Neuron (in vitro differentiated cells): Measurements from ENCODE around the gene ADARB2.

ENCODE experiments used
- H2AFZ ChIP-seq: one replicate; pipeline ENCODE4 v1.6.1; 2013; ENCODE audit warnings: low read depth, mild to moderate bottlenecking, inconsistent platforms, low read length, moderate library complexity
- H3K27me3 ChIP-seq: one replicate; pipeline ENCODE4 v1.6.1; 2013; ENCODE audit warnings: low read length; ENCODE audit not compliant: insufficient read depth
- H3K36me3 ChIP-seq: one replicate; pipeline ENCODE4 v1.6.1; 2013; ENCODE audit warnings: low read length; ENCODE audit not compliant: insufficient read depth
- H3K4me1 ChIP-seq: one replicate; pipeline ENCODE4 v1.6.1; 2013; ENCODE audit warnings: low read length; ENCODE audit not compliant: insufficient read depth
- H3K4me3 ChIP-seq: 2 replicates; pipeline ENCODE4 v1.5.1; 2013; ENCODE audit warnings: mild to moderate bottlenecking, low read length, moderate library complexity
- H3K9me3 ChIP-seq: one replicate; pipeline ENCODE4 v1.6.1; 2013; ENCODE audit warnings: low read length

Gene ADARB2

GRCh38 chr10:1672001-1672781, 65.1 kb downstream of the ADARB2 start:
- Histone ChIP-seq H3K36me3 (no peaks in the 10 kb centered on the region), H3K4me3 (no peak overlapping the region), H3K27me3 (peaks cover under 1% of the 10 kb centered on the region), H2AFZ (no peak overlapping the region), H3K9me3 (no peaks in the 10 kb centered on the region), H3K4me1 (no peaks in the 10 kb centered on the region)

DNA sequence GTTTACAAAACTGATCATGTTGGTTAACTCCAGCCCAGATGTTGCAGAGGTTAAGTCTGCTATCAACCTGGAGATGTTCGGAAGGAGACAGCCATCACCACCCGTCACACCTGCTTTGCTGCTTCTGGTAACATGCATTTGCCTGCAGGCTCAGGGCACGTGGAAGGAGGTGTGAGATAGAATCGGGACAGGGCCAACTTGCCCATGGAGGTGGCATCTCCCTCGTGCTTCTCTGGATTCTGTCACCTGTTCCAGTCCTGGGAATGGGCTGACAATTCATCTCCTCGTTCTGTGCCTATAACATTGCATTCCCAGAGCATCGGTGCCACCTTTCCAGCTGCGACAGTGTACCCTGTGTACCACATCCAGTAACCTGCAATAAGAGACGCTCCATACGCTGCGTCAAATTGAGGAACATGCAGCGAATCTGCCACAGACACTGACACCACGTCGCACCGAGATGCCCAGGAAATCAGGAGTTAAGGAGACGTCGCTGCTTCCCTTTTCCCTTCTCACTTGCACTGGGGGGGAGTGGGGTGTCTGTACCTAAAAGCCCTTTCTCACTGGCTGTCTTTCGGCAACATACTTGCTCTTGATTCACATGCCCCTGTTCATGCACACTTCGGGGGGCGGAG, 65.8 kb downstream of the ADARB2 start:
- H3K4me3 ChIP-seq, result no peak overlapping the region
- H3K9me3 ChIP-seq, result no peaks in the 10 kb centered on the region
- no peaks in the 10 kb centered on the region for H3K36me3 ChIP-seq
- no peaks in the 10 kb centered on the region for H3K27me3 ChIP-seq
- no peak overlapping the region for H2AFZ ChIP-seq
- H3K4me1 ChIP-seq, result no peaks in the 10 kb centered on the region

GRCh38 chr10:1670541-1671365, 66.6 kb downstream of the ADARB2 start:
- H3K4me1 ChIP-seq, result no peaks in the 10 kb centered on the region
- no peak overlapping the region for H2AFZ ChIP-seq
- no peak overlapping the region for H3K4me3 ChIP-seq
- H3K9me3 ChIP-seq, result no peaks in the 10 kb centered on the region
- no peaks in the 10 kb centered on the region for H3K27me3 ChIP-seq
- H3K36me3 ChIP-seq, result no peaks in the 10 kb centered on the region

DNA sequence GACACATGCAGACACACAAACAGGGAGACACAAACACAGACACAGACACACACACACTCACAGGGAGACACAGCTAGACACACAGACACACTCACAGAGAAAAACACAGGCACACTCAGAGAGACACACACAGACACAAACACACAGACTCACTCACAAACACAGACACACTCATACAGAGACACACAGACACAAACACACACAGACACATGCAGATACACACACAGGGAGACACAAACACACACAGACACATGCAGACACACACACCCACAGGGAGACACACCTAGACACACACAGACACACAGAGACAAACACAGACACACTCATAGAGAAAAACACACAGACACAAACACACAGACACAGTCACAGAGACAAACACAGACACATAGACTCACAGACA, 67.9 kb downstream of the ADARB2 start:
- Histone ChIP-seq H2AFZ (no peak overlapping the region), H3K4me3 (no peak overlapping the region), H3K27me3 (no peaks in the 10 kb centered on the region), H3K4me1 (no peaks in the 10 kb centered on the region), H3K9me3 (no peaks in the 10 kb centered on the region), H3K36me3 (no peaks in the 10 kb centered on the region)

GRCh38 chr10:1668399-1668798, 68.9 kb downstream of the ADARB2 start:
- Histone ChIP-seq H3K27me3 (no peaks in the 10 kb centered on the region), H3K4me1 (no peaks in the 10 kb centered on the region), H3K9me3 (no peaks in the 10 kb centered on the region), H3K36me3 (no peaks in the 10 kb centered on the region), H3K4me3 (no peak overlapping the region), H2AFZ (no peak overlapping the region)

GRCh38 chr10:1667392-1667791, 69.9 kb downstream of the ADARB2 start:
- Histone ChIP-seq H3K4me3 (no peak overlapping the region), H3K4me1 (no peaks in the 10 kb centered on the region), H3K36me3 (no peaks in the 10 kb centered on the region), H2AFZ (no peak overlapping the region), H3K9me3 (no peaks in the 10 kb centered on the region), H3K27me3 (no peaks in the 10 kb centered on the region)

DNA sequence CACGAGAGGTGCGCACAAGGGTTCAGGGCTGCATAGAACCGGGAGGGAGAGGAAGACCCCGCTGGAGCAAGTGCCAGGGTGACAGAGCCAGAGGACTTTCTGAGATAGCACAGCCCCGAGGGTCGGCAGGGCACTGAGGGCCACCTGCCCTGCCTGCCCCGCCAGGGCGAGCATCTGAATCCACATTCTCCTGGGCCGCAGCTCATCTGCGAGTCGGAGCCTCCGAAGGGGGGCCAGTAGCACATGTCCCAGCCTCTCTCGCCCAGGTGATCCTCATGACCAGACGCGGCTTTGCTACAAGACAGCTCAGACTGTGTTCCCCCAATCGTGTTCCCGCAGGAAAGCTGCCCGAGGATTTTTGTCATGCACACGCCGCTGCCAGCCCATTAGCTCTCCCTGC, 71.2 kb downstream of the ADARB2 start:
- Histone ChIP-seq H3K4me3 (no peak overlapping the region), H3K4me1 (no peaks in the 10 kb centered on the region), H3K36me3 (no peaks in the 10 kb centered on the region), H3K27me3 (no peaks in the 10 kb centered on the region), H3K9me3 (no peaks in the 10 kb centered on the region), H2AFZ (no peak overlapping the region)

DNA sequence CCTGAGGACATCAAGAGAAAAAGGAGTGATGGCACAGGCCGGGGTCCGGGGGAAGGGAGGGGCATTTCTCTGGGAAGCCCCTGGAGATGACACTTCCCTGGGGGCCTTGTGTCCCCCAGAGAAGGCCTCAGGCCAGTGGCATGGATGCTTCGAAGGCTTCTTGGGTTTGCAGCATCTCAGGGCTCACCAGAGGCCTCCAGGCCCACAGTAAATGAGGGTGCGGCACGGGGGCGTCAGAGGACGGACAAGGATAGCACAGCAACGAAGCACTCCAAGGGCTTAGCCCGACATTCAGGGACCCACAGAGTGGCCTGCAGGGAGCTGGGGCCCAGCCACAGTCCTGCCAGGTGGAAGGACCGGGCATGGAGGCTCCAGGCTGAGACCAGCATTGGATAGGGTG, 71.6 kb downstream of the ADARB2 start:
- Histone ChIP-seq H2AFZ (no peak overlapping the region), H3K9me3 (no peaks in the 10 kb centered on the region), H3K4me1 (no peaks in the 10 kb centered on the region), H3K4me3 (no peak overlapping the region), H3K27me3 (no peaks in the 10 kb centered on the region), H3K36me3 (no peaks in the 10 kb centered on the region)

GRCh38 chr10:1665021-1665661, 72.2 kb downstream of the ADARB2 start:
- H3K27me3 ChIP-seq, result no peaks in the 10 kb centered on the region
- no peak overlapping the region for H2AFZ ChIP-seq
- H3K36me3 ChIP-seq, result no peaks in the 10 kb centered on the region
- H3K9me3 ChIP-seq, result no peaks in the 10 kb centered on the region
- no peaks in the 10 kb centered on the region for H3K4me1 ChIP-seq
- no peak overlapping the region for H3K4me3 ChIP-seq

DNA sequence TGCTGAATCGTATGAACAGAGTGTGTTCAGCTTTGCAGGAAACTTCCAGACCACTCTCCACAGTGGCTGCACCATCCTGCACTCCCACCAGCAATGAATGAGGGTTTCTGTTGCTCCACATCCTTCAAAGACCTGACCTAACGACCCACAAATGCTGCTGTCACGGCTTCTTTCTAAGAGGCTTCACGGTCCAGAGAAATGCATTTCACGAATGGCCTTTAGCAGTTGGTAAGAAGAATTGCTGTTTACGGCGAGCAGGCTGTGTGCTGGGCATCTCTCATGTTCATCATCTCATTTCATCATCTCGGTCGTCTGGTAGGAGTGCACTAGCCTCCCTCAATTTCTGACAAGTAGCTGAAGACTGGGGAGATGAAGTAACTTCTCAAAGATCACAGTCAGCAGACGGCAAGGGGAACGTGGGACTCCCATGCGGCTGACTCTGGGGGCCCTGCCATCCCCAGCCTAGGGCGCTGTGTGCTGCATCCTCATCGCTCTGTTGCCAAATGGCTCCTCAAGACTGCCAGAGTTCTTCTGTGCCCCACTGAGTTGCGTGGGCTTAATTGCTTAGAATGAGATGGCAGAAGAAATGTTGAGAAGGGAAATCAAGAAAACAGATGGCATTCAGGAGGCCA, 72.9 kb downstream of the ADARB2 start:
- H3K36me3 ChIP-seq, result no peaks in the 10 kb centered on the region
- H3K27me3 ChIP-seq, result no peaks in the 10 kb centered on the region
- H3K4me3 ChIP-seq, result no peak overlapping the region
- H3K4me1 ChIP-seq, result no peaks in the 10 kb centered on the region
- no peaks in the 10 kb centered on the region for H3K9me3 ChIP-seq
- H2AFZ ChIP-seq, result no peak overlapping the region

GRCh38 chr10:1663226-1663625, 74.1 kb downstream of the ADARB2 start:
- Histone ChIP-seq H3K4me1 (no peaks in the 10 kb centered on the region), H2AFZ (no peak overlapping the region), H3K9me3 (no peaks in the 10 kb centered on the region), H3K36me3 (no peaks in the 10 kb centered on the region), H3K27me3 (no peaks in the 10 kb centered on the region), H3K4me3 (no peak overlapping the region)

GRCh38 chr10:1662438-1663025, 74.8 kb downstream of the ADARB2 start:
- H3K4me3 ChIP-seq, result no peak overlapping the region
- no peaks in the 10 kb centered on the region for H3K9me3 ChIP-seq
- no peaks in the 10 kb centered on the region for H3K27me3 ChIP-seq
- no peak overlapping the region for H2AFZ ChIP-seq
- no peaks in the 10 kb centered on the region for H3K36me3 ChIP-seq
- H3K4me1 ChIP-seq, result no peaks in the 10 kb centered on the region
